Measurements from ENCODE around the gene COBL. TPM values are rescaled to one million over a fixed set of nuclear protein-coding genes. Genes with fewer than 3 reads are reported as not detected.

Gene COBL
- total RNA-seq, 1 donor from 2014 or later, result 27.9 TPM

DNA sequence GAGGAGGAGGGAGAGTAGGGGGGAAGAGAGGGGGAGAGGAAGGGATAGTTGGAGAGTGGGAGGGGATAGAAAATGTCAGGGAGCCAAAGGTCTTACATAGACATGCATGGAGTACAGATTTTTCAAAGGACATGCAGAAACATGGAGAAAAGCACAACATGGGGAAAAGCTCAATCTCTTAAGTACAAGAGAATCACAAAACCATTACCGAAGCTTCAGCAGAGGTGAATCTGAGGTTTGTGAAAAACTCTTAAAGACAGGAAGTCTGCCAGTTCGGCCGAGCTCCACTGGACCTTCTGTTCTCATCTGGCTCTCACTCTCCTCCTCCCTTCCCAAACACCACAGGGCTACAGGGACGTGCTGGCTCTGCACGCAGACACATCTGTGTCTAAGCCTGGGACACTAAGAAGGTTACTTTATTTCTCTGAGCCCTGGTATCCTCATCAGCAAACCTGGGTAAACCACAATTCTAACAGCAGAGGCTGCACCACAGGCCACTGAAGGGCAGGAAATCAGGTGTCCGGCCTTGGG lies 133.9 kb downstream of the COBL start:
- ATAC-seq (no peak), DNase-seq (no peak)
- no peaks in the 10 kb centered on the region for H3K36me3 ChIP-seq
- intact Hi-C loops (cut with DNase I), result no loop called here
- H3K9me3 ChIP-seq, result no peaks in the 10 kb centered on the region
- no peaks in the 10 kb centered on the region for H3K27me3 ChIP-seq (ENCODE audit: low read depth)
- H3K4me1 ChIP-seq, result no peaks in the 10 kb centered on the region
- TF ChIP-seq, protein P1, sequence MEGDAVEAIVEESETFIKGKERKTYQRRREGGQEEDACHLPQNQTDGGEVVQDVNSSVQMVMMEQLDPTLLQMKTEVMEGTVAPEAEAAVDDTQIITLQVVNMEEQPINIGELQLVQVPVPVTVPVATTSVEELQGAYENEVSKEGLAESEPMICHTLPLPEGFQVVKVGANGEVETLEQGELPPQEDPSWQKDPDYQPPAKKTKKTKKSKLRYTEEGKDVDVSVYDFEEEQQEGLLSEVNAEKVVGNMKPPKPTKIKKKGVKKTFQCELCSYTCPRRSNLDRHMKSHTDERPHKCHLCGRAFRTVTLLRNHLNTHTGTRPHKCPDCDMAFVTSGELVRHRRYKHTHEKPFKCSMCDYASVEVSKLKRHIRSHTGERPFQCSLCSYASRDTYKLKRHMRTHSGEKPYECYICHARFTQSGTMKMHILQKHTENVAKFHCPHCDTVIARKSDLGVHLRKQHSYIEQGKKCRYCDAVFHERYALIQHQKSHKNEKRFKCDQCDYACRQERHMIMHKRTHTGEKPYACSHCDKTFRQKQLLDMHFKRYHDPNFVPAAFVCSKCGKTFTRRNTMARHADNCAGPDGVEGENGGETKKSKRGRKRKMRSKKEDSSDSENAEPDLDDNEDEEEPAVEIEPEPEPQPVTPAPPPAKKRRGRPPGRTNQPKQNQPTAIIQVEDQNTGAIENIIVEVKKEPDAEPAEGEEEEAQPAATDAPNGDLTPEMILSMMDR (IDR thresholded peaks at IDR 0.05), result no peak
- H3K27ac ChIP-seq, result no peak overlapping the region
- H3K4me3 ChIP-seq, result no peak overlapping the region

DNA sequence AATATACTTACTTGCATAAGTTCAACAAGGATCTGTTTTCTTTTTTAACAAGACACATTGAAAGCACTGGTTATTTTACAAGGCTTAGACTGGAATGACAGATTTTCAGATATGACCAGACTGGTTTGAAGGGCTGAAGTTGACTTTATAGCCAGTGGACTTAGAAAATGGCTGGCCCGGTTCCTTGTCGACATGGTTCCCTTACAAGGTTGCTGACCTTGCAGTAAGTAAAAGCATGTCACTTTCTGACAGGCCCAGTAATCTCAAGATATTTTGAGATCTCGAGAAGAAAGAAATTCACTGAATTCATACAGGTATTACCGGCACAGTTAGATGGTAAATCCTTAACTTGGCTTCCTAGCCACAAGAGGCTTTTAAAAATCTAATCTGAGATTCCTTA lies 136.5 kb downstream of the COBL start:
- Histone ChIP-seq H3K9me3 (no peaks in the 10 kb centered on the region), H3K4me3 (no peak overlapping the region), H3K27me3 (ENCODE audit: low read depth) (no peaks in the 10 kb centered on the region), H3K36me3 (no peaks in the 10 kb centered on the region), H3K4me1 (no peaks in the 10 kb centered on the region), H3K27ac (no peak overlapping the region)
- DNase-seq (no peak), ATAC-seq (no peak)
- intact Hi-C loops (cut with DNase I), result no loop called here
- TF ChIP-seq, protein P1 (IDR thresholded peaks at IDR 0.05), result no peak

DNA sequence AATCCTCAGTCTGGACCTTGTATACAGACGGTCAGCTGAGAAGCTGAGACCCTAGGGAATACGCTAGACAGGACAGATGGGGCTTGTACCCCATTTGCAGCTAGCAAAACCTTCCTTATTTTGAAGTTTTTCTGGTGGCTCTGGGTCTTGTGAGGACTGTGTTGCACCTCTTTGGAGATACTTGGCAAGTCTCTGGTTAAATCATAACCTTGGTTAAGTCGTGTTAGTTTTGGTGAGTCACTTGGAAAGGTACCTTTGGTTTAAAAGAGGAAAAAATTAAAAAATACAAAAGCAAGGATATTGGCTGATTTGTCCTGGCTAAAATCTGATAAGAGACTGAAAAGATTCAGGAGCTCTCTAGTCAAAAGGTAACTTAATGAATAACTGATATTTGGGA lies 140.6 kb downstream of the COBL start:
- ATAC-seq (no peak), DNase-seq (no peak)
- TF ChIP-seq, protein P1 (IDR thresholded peaks at IDR 0.05), result no peak
- Histone ChIP-seq H3K4me1 (no peaks in the 10 kb centered on the region), H3K27ac (no peak overlapping the region), H3K36me3 (no peaks in the 10 kb centered on the region), H3K4me3 (no peak overlapping the region), H3K9me3 (no peaks in the 10 kb centered on the region), H3K27me3 (ENCODE audit: low read depth) (no peaks in the 10 kb centered on the region)
- intact Hi-C loops (cut with DNase I), result no loop called here

DNA sequence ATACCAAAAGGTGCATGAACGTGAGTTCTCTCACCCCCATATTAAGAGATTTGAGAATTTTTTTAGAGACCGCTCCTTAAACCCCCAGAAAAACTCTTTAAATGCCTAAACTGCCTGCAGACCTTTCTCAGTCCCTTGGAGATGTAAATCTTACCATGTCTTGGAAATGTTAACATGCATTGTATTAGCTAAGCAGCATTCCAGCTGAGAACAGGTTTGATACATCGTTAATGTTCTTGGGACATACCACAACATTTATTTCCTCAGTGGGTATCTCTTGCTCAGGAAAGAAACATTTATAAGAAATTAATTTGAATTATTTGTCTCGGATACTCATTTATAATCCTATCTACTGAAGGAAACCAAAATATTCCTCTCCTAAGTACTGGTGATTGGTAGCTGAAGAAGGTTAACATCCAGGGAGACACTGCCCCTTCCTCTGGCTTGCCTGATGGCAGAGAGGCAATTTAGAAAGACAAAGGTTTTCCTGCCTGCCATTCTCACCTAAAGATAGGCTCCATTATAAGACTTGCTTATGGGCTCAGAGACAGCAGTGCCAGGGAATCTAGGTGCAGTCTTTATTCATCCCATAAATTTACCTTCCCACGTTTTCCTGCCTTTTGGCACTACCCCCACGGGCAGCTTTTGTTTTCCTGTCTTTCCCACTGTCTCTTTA lies 141.2 kb downstream of the COBL start:
- Histone ChIP-seq H3K27ac (no peak overlapping the region), H3K4me3 (no peak overlapping the region), H3K4me1 (no peaks in the 10 kb centered on the region), H3K9me3 (no peaks in the 10 kb centered on the region), H3K36me3 (no peaks in the 10 kb centered on the region), H3K27me3 (ENCODE audit: low read depth) (no peaks in the 10 kb centered on the region)
- intact Hi-C loops (cut with DNase I), result no loop called here
- TF ChIP-seq, protein P1 (IDR thresholded peaks at IDR 0.05), result no peak
- ATAC-seq, result no peak
- DNase-seq, result no peak

DNA sequence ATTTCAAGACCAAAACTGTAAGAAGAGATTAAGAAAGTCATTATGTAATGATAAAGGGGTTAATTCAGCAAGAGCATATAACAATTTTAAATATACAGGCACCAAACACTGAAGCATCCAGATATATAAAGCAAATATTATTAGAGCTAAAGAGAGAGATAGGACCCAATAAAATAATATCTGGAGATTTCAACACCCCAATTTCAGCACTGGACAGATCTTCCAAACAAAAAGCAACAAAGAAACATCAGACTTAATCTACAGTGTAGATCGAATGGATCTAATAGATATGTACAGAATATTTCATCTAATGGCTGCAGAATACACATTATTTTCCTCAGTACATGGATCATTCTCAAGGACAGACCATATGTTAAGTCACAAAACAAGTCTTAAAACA lies 151.3 kb downstream of the COBL start:
- Histone ChIP-seq H3K27ac (no peak overlapping the region), H3K4me3 (no peak overlapping the region), H3K9me3 (no peaks in the 10 kb centered on the region), H3K27me3 (ENCODE audit: low read depth) (no peaks in the 10 kb centered on the region), H3K36me3 (no peaks in the 10 kb centered on the region), H3K4me1 (no peaks in the 10 kb centered on the region)
- ATAC-seq (no peak), DNase-seq (no peak)
- TF ChIP-seq, protein P1 (IDR thresholded peaks at IDR 0.05), result no peak
- intact Hi-C loops (cut with DNase I), result no loop called here
